UCSD-AML1 (cell line): Measurements from ENCODE around the gene FSTL4.

ENCODE experiments used
- DNase-seq: peaks from one replicate; lab custom pipeline; 2025; ENCODE audit not compliant: unreplicated experiment; lab: John Stamatoyannopoulos, UW

Gene FSTL4

GRCh38 chr5:133371371-133372155 lies 240.8 kb downstream of the FSTL4 start:
- DNase-seq = no peak

GRCh38 chr5:133370904-133371303 lies 241.4 kb downstream of the FSTL4 start:
- DNase-seq = no peak

GRCh38 chr5:133370036-133370831 lies 242.1 kb downstream of the FSTL4 start:
- DNase-seq = no peak

GRCh38 chr5:133368916-133369783 lies 243.2 kb downstream of the FSTL4 start:
- DNase-seq = no peak

- no peak for DNase-seq
Measured at GRCh38 chr5:133367984-133368383, 244.4 kb downstream of the FSTL4 start.

- DNase-seq = no peak
Measured at GRCh38 chr5:133367071-133367786, 245.1 kb downstream of the FSTL4 start.

- DNase-seq = no peak
Measured at GRCh38 chr5:133366438-133366837, 245.9 kb downstream of the FSTL4 start.

GRCh38 chr5:133365738-133366137 lies 246.6 kb downstream of the FSTL4 start:
- DNase-seq = no peak

GRCh38 chr5:133364936-133365707 lies 247.2 kb downstream of the FSTL4 start:
- no peak for DNase-seq

- no peak for DNase-seq
Measured at GRCh38 chr5:133363807-133364587, 248.3 kb downstream of the FSTL4 start.

- DNase-seq = no peak
Measured at GRCh38 chr5:133362438-133362837, 249.9 kb downstream of the FSTL4 start.

- no peak for DNase-seq
Measured at GRCh38 chr5:133361922-133362321, 250.4 kb downstream of the FSTL4 start.

- no peak for DNase-seq
Measured at GRCh38 chr5:133360693-133361472, 251.5 kb downstream of the FSTL4 start.

GRCh38 chr5:133359861-133360260 lies 252.5 kb downstream of the FSTL4 start:
- DNase-seq = no peak

GRCh38 chr5:133358271-133358670 lies 254.1 kb downstream of the FSTL4 start:
- DNase-seq = no peak

GRCh38 chr5:133357758-133358157 lies 254.6 kb downstream of the FSTL4 start:
- no peak for DNase-seq

GRCh38 chr5:133356984-133357421 lies 255.3 kb downstream of the FSTL4 start:
- DNase-seq = no peak

- DNase-seq = no peak
Measured at GRCh38 chr5:133356396-133356983, 255.9 kb downstream of the FSTL4 start.
